ENCODE results near the gene IPO13.

IPO13 gene

DNA sequence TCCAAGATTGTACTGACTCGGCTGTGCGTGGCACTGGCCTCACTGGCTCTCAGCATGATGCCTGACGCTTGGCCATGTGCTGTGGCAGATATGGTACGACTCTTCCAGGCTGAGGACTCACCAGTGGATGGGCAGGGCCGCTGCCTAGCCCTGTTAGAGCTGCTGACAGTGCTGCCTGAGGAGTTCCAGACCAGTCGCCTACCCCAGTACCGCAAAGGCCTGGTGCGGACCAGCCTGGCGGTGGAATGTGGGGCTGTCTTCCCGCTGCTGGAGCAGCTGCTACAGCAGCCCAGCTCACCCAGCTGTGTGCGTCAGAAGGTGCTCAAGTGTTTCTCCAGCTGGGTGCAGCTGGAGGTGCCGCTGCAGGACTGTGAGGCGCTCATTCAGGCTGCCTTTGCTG is 2.9 kb downstream of the IPO13 start:
- DNase-seq (ENCODE audit: low read depth in 2 of 2), result no peak

- no peak for DNase-seq (ENCODE audit: low read depth in 2 of 2)
These were observed 4.6 kb downstream of the IPO13 start for GRCh38 chr1:43951021-43951985.

DNA sequence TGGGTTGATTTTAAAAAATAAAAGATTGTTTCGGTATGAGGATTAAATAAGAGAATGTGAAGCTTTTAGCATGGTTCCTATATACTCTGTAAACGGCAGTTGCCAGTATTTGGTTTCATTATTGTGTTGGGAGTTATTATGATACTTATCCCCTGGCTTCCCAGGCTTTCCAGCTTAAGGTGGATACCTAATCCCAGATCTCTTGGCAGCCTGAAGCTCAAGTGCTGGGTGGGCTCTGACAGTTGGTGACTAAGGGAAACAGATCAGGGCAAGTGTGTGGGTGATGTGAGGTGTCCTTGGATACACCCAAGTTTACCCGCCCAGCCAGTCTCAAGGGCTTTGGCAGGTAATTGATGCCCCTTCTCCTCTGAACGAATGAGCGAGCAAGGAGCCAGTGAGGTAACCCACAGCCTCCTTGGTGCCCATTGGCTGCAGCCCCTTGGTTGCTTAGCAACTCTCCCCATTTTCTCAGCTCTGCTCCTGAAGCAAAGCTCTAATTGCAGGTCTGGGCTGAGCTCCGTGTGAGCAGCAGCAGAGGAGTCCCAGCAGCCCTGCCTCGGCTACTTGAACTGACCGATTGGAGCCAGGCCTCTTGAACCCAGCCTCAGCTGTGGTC is 6.1 kb downstream of the IPO13 start:
- DNase-seq (ENCODE audit: low read depth in 2 of 2), result no peak

GRCh38 chr1:43953361-43953760 is 6.6 kb downstream of the IPO13 start:
- no peak for DNase-seq (ENCODE audit: low read depth in 2 of 2)

DNA sequence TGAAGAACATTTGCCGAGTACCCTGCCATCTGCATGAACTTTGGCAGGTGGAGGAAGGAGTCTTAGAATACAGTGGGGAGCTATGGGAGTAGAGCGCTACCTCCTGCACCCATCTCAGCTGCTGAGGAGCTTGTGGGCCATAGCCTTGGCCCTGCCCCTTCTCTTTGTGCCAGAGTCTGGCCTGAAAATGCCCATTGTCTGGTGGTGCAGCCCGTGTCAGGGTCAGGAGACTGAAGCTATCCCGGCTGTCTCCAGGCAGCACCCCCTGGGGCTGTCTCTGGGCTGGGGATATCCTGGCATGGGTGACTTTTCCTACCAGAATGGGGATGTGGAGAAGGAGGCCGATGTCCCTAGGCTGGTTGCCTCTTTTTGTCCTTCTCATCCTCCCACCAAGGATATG is 7.3 kb downstream of the IPO13 start:
- DNase-seq (ENCODE audit: low read depth in 2 of 2), result no peak

DNA sequence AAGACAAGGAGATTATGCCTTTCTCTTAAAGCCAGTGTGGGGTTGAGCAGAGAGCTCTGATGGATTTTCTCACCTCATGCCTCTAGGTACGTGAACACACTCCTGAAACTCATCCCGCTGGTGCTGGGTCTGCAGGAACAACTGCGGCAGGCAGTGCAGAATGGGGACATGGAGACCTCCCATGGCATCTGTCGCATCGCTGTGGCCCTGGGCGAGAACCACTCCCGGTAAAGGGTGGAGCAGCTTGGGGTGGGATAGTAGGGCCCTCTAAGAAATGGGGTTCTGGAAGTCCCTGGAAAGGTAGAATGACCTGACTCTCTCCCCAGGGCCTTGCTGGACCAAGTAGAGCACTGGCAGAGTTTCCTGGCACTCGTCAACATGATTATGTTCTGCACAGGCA is 9.5 kb downstream of the IPO13 start:
- no peak for DNase-seq (ENCODE audit: low read depth in 2 of 2)

- DNase-seq (ENCODE audit: low read depth in 2 of 2), result no peak
These were observed 10.8 kb downstream of the IPO13 start for GRCh38 chr1:43957407-43958040.

- no peak for DNase-seq (ENCODE audit: low read depth in 2 of 2)
These were observed 11.9 kb downstream of the IPO13 start for GRCh38 chr1:43958351-43959255.

DNA sequence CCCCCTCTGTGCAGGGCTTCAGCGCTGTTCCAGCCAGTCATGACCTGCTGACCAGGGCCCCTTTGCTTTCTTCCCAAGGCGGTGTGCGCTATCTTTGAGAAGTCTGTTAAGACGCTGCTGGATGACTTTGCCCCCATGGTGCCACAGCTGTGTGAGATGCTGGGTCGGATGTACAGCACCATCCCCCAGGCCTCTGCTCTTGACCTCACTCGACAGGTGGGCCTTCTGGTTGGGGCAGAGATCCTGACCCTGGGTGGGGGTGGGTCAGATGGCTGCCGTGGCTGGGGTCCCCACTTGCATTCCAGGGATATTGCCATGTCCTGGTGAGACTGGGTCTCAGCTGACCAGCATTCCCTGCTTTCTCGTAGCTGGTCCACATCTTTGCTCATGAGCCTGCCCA is 14.0 kb downstream of the IPO13 start:
- no peak for DNase-seq (ENCODE audit: low read depth in 2 of 2)

- DNase-seq (ENCODE audit: low read depth in 2 of 2), result no peak
These were observed 14.9 kb downstream of the IPO13 start for GRCh38 chr1:43961692-43962091.

- DNase-seq (ENCODE audit: low read depth in 2 of 2), result no peak
These were observed 15.6 kb downstream of the IPO13 start for GRCh38 chr1:43962324-43962723.

DNA sequence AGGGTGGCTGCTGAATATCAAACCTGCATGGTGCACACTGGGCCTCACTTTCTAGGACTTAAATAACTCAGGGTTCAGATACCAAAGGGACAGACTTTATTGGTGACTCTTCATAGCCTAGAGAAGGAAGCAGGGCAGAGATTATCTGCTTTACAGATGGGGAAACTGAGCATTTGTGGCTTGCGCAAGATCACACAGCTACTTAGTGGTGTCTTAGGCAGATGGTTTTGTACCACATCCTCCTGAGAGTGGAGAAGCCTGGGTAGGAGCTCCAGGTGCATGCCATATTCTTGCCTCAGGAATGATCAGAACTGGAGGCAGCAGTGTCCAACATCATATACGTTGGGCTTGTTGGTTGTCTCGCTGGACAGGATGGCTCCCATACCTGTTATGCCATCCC is 16.3 kb downstream of the IPO13 start:
- no peak for DNase-seq (ENCODE audit: low read depth in 2 of 2)

DNA sequence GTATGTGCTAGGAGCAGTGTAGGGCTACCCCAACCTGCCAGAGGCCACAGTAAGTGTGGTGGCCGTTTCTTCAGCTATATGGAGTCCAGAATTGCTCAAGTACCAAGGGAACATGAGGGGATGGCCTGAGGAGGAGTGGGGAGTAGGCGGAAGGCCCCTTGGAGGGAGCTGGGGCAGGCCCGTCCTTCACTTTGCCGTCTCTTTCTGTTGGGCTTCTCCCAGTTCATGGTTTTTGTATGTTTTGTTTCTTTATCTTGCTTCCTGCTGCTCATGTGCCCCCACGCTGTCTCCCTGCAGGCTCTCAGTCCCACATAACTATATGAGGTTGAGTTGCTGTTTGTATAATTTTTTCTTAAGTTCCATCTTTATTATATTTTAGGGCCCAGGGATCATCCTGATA is 17.1 kb downstream of the IPO13 start:
- DNase-seq (ENCODE audit: low read depth in 2 of 2), result no peak

GRCh38 chr1:43965316-43965715 is 18.6 kb downstream of the IPO13 start:
- DNase-seq (ENCODE audit: low read depth in 2 of 2), result no peak

- no peak for DNase-seq (ENCODE audit: low read depth in 2 of 2)
These were observed 21.7 kb downstream of the IPO13 start for GRCh38 chr1:43968348-43968948.

DNA sequence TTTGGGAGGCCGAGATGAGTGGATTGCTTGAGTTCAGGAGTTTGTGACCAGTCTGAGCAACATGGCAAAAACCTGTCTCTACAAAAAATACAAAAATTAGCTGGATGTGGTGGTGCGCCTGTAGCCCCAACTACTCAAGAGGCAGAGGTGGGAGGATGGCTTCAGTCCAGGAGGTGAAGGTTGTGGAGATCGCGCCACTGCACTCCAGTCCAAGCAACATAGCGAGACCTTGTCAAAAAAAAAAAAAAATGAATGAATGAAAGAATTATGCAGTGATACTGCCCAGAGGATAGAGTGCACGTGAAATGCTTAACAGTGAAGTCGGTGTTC is 22.6 kb downstream of the IPO13 start:
- DNase-seq (ENCODE audit: low read depth in 2 of 2), result no peak

- DNase-seq (ENCODE audit: low read depth in 2 of 2), result peak; percentile 87 to 90
These were observed 23.2 kb downstream of the IPO13 start, which contains the start of gene DPH2 for GRCh38 chr1:43969746-43970466. Gene DPH2 (plus strand): TSS chr1:43970010. CDS start chr1:43970176, 166 bp downstream.

DNA sequence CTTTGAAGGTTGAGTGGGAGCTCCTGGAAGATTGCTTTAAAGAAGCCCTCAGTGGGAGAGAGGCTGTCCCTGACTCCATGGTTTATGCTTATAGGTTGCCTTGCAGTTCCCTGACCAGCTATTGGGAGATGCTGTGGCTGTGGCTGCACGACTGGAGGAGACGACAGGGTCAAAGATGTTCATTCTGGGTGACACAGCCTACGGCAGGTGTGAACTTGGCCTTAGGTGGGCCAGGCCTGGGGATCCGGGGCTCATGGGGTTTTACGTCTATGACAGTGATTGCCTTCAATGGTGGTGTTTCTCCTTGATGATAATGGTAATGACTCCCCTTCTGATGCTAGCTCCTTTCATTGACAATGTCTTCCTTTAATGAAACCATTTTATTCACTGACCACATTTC is 23.8 kb downstream of the IPO13 start:
- no peak for DNase-seq (ENCODE audit: low read depth in 2 of 2)

GRCh38 chr1:43970911-43971310 is 24.2 kb downstream of the IPO13 start:
- DNase-seq (ENCODE audit: low read depth in 2 of 2), result no peak

- no peak for DNase-seq (ENCODE audit: low read depth in 2 of 2)
These were observed 24.7 kb downstream of the IPO13 start for GRCh38 chr1:43971336-43971980.
